Endodermal cell (in vitro differentiated cells): Measurements from ENCODE around the gene SSRP1. TPM values are rescaled to one million over a fixed set of nuclear protein-coding genes. Genes with fewer than 3 reads are reported as not detected.

Experiments used
- DNase-seq: peaks from one replicate; pipeline ENCODE4 v3.0.0-alpha.2; 2017
- H3K27ac ChIP-seq: 2 replicates; pipeline ENCODE4 v1.5.1; 2013; ENCODE audit warnings: mild to moderate bottlenecking, low read depth, low read length, moderate library complexity
- H3K27me3 ChIP-seq: 2 replicates; pipeline ENCODE4 v1.6.1; 2013; ENCODE audit warnings: mild to moderate bottlenecking, low read length, moderate library complexity; ENCODE audit not compliant: insufficient read depth, control insufficient read depth, poor library complexity, severe bottlenecking
- H3K36me3 ChIP-seq: 2 replicates; pipeline ENCODE4 v1.7.0; 2013; ENCODE audit warnings: mild to moderate bottlenecking, low read length, moderate library complexity; ENCODE audit not compliant: control insufficient read depth, insufficient read depth
- H3K4me1 ChIP-seq: one replicate; pipeline ENCODE4 v1.7.0; 2013; ENCODE audit warnings: low read length; ENCODE audit not compliant: control insufficient read depth, insufficient read depth
- H3K4me3 ChIP-seq: 2 replicates; pipeline ENCODE4 v1.5.1; 2013; ENCODE audit warnings: mild to moderate bottlenecking, low read length, moderate library complexity
- H3K9ac ChIP-seq: 2 replicates; pipeline ENCODE4 v1.6.1; 2013; ENCODE audit warnings: mild to moderate bottlenecking, low read length, moderate library complexity; ENCODE audit not compliant: poor library complexity, severe bottlenecking; ENCODE audit errors: extremely low read depth
- H3K9me3 ChIP-seq: 2 replicates; pipeline ENCODE4 v1.6.1; 2013; ENCODE audit warnings: mild to moderate bottlenecking, low read length, moderate library complexity; ENCODE audit not compliant: control insufficient read depth
- H3K27ac Mint-ChIP-seq: 2 replicates; pipeline ENCODE4 v1.8.0; 2020; ENCODE audit warnings: mixed read lengths
- H3K27me3 Mint-ChIP-seq: 2 replicates; pipeline ENCODE4 v1.8.0; 2021; ENCODE audit warnings: mild to moderate bottlenecking, mixed read lengths; ENCODE audit not compliant: insufficient read depth
- H3K36me3 Mint-ChIP-seq: 2 replicates; pipeline ENCODE4 v1.8.0; 2020; ENCODE audit warnings: low read depth, mixed read lengths
- H3K4me1 Mint-ChIP-seq: 2 replicates; pipeline ENCODE4 v1.8.0; 2020; ENCODE audit warnings: mixed read lengths
- H3K4me3 Mint-ChIP-seq: 2 replicates; pipeline ENCODE4 v1.8.0; 2020; ENCODE audit warnings: mild to moderate bottlenecking, moderate library complexity, mixed read lengths
- H3K9me3 Mint-ChIP-seq: 2 replicates; pipeline ENCODE4 v1.8.0; 2020; ENCODE audit warnings: mild to moderate bottlenecking, mixed read lengths
- CTCF ChIP-seq: fragments of 200-600 bp; sonication (generic); conservative IDR thresholded peaks from 2 replicates; pipeline ENCODE4 v1.5.0; 2021; ENCODE audit warnings: antibody characterized with exemption, mild to moderate bottlenecking
- WGBS, 2 experiments: methylation state at CpG; one replicate each; pipeline versions ENCODE4 v1.1.5 to v1.1.7; 2013; ENCODE audit warnings: missing lambda C conversion rate in 2 of 2, mixed read lengths in 1 of 2; ENCODE audit not compliant: insufficient coverage in 1 of 2, insufficient read length in 1 of 2; 5-methylcytosine and 5-hydroxymethylcytosine counted together
- total RNA-seq, 2 donors: library from RNA; stranded (reverse); fragmentation: NEBNext Ultra II Directional in 1 of 2; extraction: Animal tissue kit (Norgen Biotek cat#: 25700) in 1 of 2; gene quantifications; 2 replicates in 1 of 2; 3 replicates in 1 of 2; pipeline ENCODE4 v1.2.1, GENCODE V29; 2021

SSRP1 gene
- total RNA-seq, 2 donors from 2014 or later: 145 to 182 TPM

DNA sequence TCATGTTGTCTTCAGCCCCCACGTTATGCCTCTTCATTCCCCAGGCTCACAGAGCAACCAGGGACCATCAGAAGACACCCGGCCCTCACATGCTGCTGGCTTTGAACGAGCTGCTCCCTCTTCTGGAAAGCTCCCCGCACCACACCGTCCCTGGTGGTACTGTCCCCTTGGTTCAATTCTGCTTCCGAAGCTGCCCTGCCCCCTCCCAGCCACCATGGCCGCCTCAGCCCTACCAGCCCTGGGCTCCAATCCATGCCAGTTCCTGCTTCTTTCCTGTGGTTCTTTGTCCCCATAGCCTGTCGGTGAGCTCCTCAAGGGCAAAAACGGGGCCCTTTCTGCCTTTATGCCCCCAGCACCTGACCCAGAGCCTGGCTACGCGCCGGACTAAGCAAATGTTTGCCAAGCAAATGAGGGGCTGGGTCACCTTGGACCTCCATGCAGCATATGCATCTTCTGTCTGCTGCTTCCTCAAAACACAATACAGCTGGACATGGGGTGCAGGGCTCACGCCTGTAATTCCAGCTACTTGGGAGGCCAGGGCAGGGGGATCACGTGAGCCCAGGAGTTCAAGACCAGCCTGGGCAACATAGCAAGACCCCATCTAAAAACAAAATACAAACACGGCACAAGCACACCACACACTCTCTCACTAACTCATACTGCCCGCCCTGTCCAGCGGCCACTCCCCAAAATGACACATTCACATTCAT is 32.3 kb downstream of the SSRP1 start:
- Histone ChIP-seq H3K9me3 (peaks cover 15% of the 10 kb centered on the region), H3K4me3 (no peak overlapping the region), H3K27me3 (no peaks in the 10 kb centered on the region), H3K36me3 (peaks cover 62% of the 10 kb centered on the region), H3K9ac (no peak overlapping the region), H3K4me1 (no peaks in the 10 kb centered on the region), H3K27ac (no peak overlapping the region)
- 90 to 100% methylated on average over 6 to 17 of the region's 17 CpGs for whole genome bisulfite sequencing, 2 experiments
- Mint-ChIP-seq H3K27me3 (no peaks in the 10 kb centered on the region), H3K36me3 (peaks cover 60% of the 10 kb centered on the region), H3K4me3 (no peak overlapping the region), H3K9me3 (peaks cover 15% of the 10 kb centered on the region), H3K27ac (peak overlapping the region; percentile 64), H3K4me1 (peaks cover 15% of the 10 kb centered on the region)
- DNase-seq: peak; percentile 73
- TF ChIP-seq CTCF: peak; percentile 52

DNA sequence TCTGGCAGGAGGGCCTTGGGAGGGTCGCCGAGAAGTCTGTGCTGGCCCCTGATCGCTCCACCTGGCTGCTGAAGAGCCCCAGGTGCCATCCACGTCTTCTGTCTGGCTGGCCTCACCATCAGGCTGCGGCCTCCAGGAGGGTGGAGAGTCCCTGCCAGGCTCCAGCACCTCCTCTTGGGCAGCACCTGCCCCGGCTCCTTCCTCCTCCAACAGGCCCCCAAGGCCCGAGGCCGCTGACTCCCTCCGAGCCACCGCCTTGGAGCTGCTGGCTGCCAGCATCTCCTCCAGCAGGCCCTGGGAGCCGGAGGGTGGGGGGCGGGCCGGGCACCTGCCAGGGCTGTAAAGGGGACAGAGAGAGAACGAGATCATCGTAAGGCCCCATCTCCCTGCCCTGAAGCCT is 33.2 kb downstream of the SSRP1 start:
- Histone ChIP-seq H3K36me3 (peaks cover 57% of the 10 kb centered on the region), H3K9me3 (peaks cover 15% of the 10 kb centered on the region), H3K9ac (no peak overlapping the region), H3K4me3 (no peak overlapping the region), H3K27ac (no peak overlapping the region), H3K27me3 (no peaks in the 10 kb centered on the region), H3K4me1 (no peaks in the 10 kb centered on the region)
- Mint-ChIP-seq H3K27ac (no peak overlapping the region), H3K27me3 (no peaks in the 10 kb centered on the region), H3K4me1 (peaks cover 15% of the 10 kb centered on the region), H3K9me3 (peaks cover 15% of the 10 kb centered on the region), H3K36me3 (peaks cover 62% of the 10 kb centered on the region), H3K4me3 (no peak overlapping the region)
- whole genome bisulfite sequencing, 2 experiments: 95 to 100% methylated on average over 7 to 15 of the region's 15 CpGs
- no peak for TF ChIP-seq CTCF
- DNase-seq: no peak

DNA sequence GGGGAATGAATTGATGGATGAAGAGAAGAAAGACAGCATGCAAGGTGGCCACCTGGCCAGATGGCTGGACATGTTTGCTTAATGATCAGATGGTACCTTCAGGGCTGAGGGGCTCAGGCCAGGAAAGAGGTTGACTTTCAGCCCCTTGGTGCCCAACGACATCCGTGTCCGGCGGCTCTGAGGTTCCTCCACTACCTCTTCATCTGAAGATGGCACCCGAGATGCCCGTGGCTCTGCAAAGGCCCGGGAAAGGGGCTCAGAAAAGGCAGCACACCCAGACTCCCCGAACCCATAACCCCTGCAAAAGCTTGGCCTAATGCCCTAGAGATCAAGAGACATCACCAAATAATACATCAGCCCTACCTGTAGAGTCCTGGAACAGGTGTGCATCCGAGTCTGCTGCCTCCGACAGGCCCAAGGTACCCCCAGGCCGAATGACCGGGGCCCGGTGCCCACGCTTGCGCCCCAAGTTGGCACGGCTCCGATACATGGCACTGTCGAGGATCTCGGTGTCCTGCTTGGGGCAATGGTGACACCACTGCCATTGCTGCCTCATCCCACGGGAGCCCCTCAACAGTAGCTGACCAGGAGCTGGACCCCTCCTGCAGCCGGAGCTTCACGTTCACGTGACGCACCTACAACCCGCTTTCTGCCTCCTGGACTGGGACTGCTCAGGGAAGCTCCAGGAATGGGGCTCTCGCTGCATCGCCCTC is 33.8 kb downstream of the SSRP1 start:
- TF ChIP-seq CTCF: no peak
- Histone ChIP-seq H3K9me3 (peaks cover 15% of the 10 kb centered on the region), H3K4me3 (no peak overlapping the region), H3K36me3 (peaks cover 59% of the 10 kb centered on the region), H3K27me3 (no peaks in the 10 kb centered on the region), H3K27ac (no peak overlapping the region), H3K9ac (no peak overlapping the region), H3K4me1 (no peaks in the 10 kb centered on the region)
- DNase-seq: no peak
- no peak overlapping the region for H3K4me3 Mint-ChIP-seq
- 95 to 97% methylated on average over 17 to 27 of the region's 27 CpGs for WGBS, 2 experiments
- peaks cover 15% of the 10 kb centered on the region for H3K9me3 Mint-ChIP-seq
- H3K4me1 Mint-ChIP-seq: peaks cover 10% of the 10 kb centered on the region
- no peak overlapping the region for H3K27ac Mint-ChIP-seq
- peaks cover 65% of the 10 kb centered on the region for H3K36me3 Mint-ChIP-seq
- H3K27me3 Mint-ChIP-seq: no peaks in the 10 kb centered on the region
